HEK293 (cell line): Measurements from ENCODE around the gene RBP2.

ENCODE experiments used
- CTCF ChIA-PET: fragments of 350-600 bp; formaldehyde crosslinking; extraction: SDS; loops from one replicate; lab custom pipeline; 2021; ENCODE audit warnings: antibody characterized with exemption; lab: Yijun Ruan, JAX
- POLR2A ChIA-PET: fragments of 300-600 bp; formaldehyde crosslinking; extraction: SDS; loops from one replicate; lab custom pipeline; 2020; ENCODE audit warnings: antibody characterized with exemption, inconsistent platforms; lab: Yijun Ruan, JAX
- H3K27ac ChIP-seq: fragments of 200-500 bp; sonication (Bioruptor generic); 2 replicates; pipeline ENCODE4 v1.5.1; 2014; ENCODE audit warnings: low read depth, low read length, control low read depth, inconsistent platforms; ENCODE audit errors: extremely low read depth
- H3K36me3 ChIP-seq, 2 experiments: fragments of 200-500 bp in 1 of 2; sonication (Bioruptor generic) in 1 of 2; 1 replicate in 1 of 2; 2 replicates in 1 of 2; pipeline ENCODE4 v1.5.1; 2014 to 2017; ENCODE audit warnings: inconsistent platforms in 2 of 2, low read length in 2 of 2; ENCODE audit not compliant: control insufficient read depth in 2 of 2, insufficient read depth in 1 of 2
- H3K4me1 ChIP-seq: fragments of 200-500 bp; sonication (Bioruptor generic); 2 replicates; pipeline ENCODE4 v1.5.1; 2014; ENCODE audit warnings: mild to moderate bottlenecking, low read length, inconsistent platforms; ENCODE audit not compliant: control insufficient read depth, insufficient read depth
- H3K4me3 ChIP-seq: 2 replicates; pipeline ENCODE4 v1.5.1; 2011; ENCODE audit warnings: low read depth, mild to moderate bottlenecking, control low read depth, low read length, moderate library complexity
- H3K9me3 ChIP-seq: fragments of 200-500 bp; sonication (Bioruptor generic); 2 replicates; pipeline ENCODE4 v1.5.1; 2014; ENCODE audit warnings: low read depth, low read length, inconsistent platforms; ENCODE audit not compliant: control insufficient read depth, insufficient read depth
- GLI2 ChIP-seq: fragments of 450-650 bp; formaldehyde crosslinking; IDR thresholded peaks from 2 replicates; pipeline ENCODE4; 2017; ENCODE audit warnings: missing biosample characterization, missing genetic modification characterization, low read depth, borderline replicate concordance
- HOXD13 ChIP-seq: sonication (generic); formaldehyde crosslinking; IDR thresholded peaks from 2 replicates; pipeline ENCODE4 v1.8.0; 2022; ENCODE audit warnings: missing genetic modification reagents, borderline replicate concordance
- KLF17 ChIP-seq: fragments of 450-650 bp; formaldehyde crosslinking; IDR thresholded peaks from 2 replicates; pipeline ENCODE4 v1.5.1; 2016; ENCODE audit warnings: missing biosample characterization, missing genetic modification characterization
- RBAK ChIP-seq: fragments of 450-650 bp; formaldehyde crosslinking; IDR thresholded peaks from 2 replicates; pipeline ENCODE4 v1.5.1; 2016; ENCODE audit warnings: missing biosample characterization, missing genetic modification characterization
- ZIC2 ChIP-seq: fragments of 450-650 bp; formaldehyde crosslinking; IDR thresholded peaks from 2 replicates; pipeline ENCODE4 v1.5.1; 2016; ENCODE audit warnings: missing biosample characterization, missing genetic modification characterization
- ZNF221 ChIP-seq: fragments of 450-650 bp; formaldehyde crosslinking; IDR thresholded peaks from 2 replicates; pipeline ENCODE4 v1.5.1; 2017; ENCODE audit warnings: missing biosample characterization, missing genetic modification characterization, borderline replicate concordance
- ZNF302 ChIP-seq: fragments of 450-650 bp; formaldehyde crosslinking; IDR thresholded peaks from 2 replicates; pipeline ENCODE4 v1.5.1; 2016; ENCODE audit warnings: missing biosample characterization, missing genetic modification characterization, low read depth
- ZNF423 ChIP-seq: fragments of 450-650 bp; formaldehyde crosslinking; IDR thresholded peaks from 2 replicates; pipeline ENCODE4 v1.5.1; 2016; ENCODE audit warnings: missing biosample characterization, missing genetic modification characterization
- ZNF610 ChIP-seq: fragments of 450-650 bp; formaldehyde crosslinking; IDR thresholded peaks from 2 replicates; pipeline ENCODE4 v1.5.1; 2016; ENCODE audit warnings: missing biosample characterization, missing genetic modification characterization, borderline replicate concordance
- ZNF747 ChIP-seq: fragments of 450-650 bp; formaldehyde crosslinking; IDR thresholded peaks from 2 replicates; pipeline ENCODE4 v1.5.1; 2016; ENCODE audit warnings: missing biosample characterization, missing genetic modification characterization
- ZNF791 ChIP-seq: fragments of 450-650 bp; formaldehyde crosslinking; IDR thresholded peaks from 2 replicates; pipeline ENCODE4 v1.5.1; 2016; ENCODE audit warnings: missing biosample characterization, missing genetic modification characterization
- ZXDB ChIP-seq: fragments of 450-650 bp; formaldehyde crosslinking; IDR thresholded peaks from 2 replicates; pipeline ENCODE4 v1.5.1; 2016; ENCODE audit warnings: missing biosample characterization, missing genetic modification characterization
- TF ChIP-seq, protein P1 (sequence below): fragments of 450-650 bp; formaldehyde crosslinking; IDR thresholded peaks from 2 replicates; pipeline ENCODE4 v1.5.1; 2016; ENCODE audit warnings: missing biosample characterization, missing genetic modification characterization

The RBP2 gene

GRCh38 chr3:139493826-139494385 is 17.6 kb upstream of the RBP2 start:
- Histone ChIP-seq H3K4me1 (no peaks in the 10 kb centered on the region), H3K27ac (no peak overlapping the region), H3K9me3 (no peaks in the 10 kb centered on the region), H3K36me3 (no peaks in the 10 kb centered on the region), H3K4me3 (no peak overlapping the region)
- TF ChIP-seq RBAK (tag by site-specific recombination) (no peak), ZNF791 (tag by site-specific recombination) (no peak), HOXD13 (CRISPR knock-in tag) (no peak), ZNF221 (tag by site-specific recombination) (no peak), ZNF610 (tag by site-specific recombination) (no peak), ZNF423 (no peak), ZIC2 (tag by site-specific recombination) (no peak), ZXDB (no peak)
- TF ChIP-seq, protein P1, sequence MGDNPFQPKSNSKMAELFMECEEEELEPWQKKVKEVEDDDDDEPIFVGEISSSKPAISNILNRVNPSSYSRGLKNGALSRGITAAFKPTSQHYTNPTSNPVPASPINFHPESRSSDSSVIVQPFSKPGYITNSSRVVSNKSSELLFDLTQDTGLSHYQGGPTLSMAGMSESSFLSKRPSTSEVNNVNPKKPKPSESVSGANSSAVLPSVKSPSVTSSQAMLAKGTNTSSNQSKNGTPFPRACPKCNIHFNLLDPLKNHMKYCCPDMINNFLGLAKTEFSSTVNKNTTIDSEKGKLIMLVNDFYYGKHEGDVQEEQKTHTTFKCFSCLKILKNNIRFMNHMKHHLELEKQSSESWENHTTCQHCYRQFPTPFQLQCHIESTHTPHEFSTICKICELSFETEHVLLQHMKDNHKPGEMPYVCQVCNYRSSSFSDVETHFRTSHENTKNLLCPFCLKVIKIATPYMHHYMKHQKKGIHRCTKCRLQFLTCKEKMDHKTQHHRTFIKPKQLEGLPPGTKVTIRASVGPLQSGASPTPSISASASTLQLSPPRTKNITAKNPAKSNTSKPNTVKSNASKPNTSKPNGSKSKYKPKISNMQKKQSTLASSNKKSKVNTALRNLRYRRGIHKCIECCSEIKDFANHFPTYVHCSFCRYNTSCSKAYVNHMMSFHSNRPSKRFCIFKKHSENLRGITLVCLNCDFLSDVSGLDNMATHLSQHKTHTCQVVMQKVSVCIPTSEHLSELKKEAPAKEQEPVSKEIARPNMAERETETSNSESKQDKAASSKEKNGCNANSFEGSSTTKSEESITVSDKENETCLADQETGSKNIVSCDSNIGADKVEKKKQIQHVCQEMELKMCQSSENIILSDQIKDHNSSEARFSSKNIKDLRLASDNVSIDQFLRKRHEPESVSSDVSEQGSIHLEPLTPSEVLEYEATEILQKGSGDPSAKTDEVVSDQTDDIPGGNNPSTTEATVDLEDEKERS (tag by site-specific recombination) = no peak
- ChIA-PET CTCF (no interaction called here), POLR2A (no interaction called here)

GRCh38 chr3:139491966-139492365 is 15.7 kb upstream of the RBP2 start:
- no peak for TF ChIP-seq GLI2 (tag by site-specific recombination)
- 0 out of 2 replicates have a peak, but pooled peaks have one; percentile 23 for TF ChIP-seq ZIC2 (tag by site-specific recombination)
- Histone ChIP-seq H3K4me3 (no peak overlapping the region), H3K9me3 (no peaks in the 10 kb centered on the region), H3K36me3 (no peaks in the 10 kb centered on the region), H3K4me1 (no peaks in the 10 kb centered on the region), H3K27ac (no peak overlapping the region)
- ChIA-PET CTCF (no interaction called here), POLR2A (no interaction called here)

GRCh38 chr3:139491027-139491700 is 14.8 kb upstream of the RBP2 start:
- H3K27ac ChIP-seq = no peak overlapping the region

GRCh38 chr3:139482206-139482605 is 5.9 kb upstream of the RBP2 start:
- no peaks in the 10 kb centered on the region for H3K36me3 ChIP-seq
- no peaks in the 10 kb centered on the region for H3K4me1 ChIP-seq
- TF ChIP-seq ZNF747 (no peak), ZNF302 (tag by site-specific recombination) (no peak)
- no peaks in the 10 kb centered on the region for H3K9me3 ChIP-seq
- ChIA-PET CTCF (no interaction called here), POLR2A (no interaction called here)
- H3K4me3 ChIP-seq = no peak overlapping the region
- no peak overlapping the region for H3K27ac ChIP-seq

More at GRCh38 chr3:139491027-139491700, 14.8 kb upstream of the RBP2 start:
- POLR2A ChIA-PET = no interaction called here
- Histone ChIP-seq H3K36me3 (no peaks in the 10 kb centered on the region), H3K9me3 (no peaks in the 10 kb centered on the region), H3K4me1 (no peaks in the 10 kb centered on the region), H3K4me3 (no peak overlapping the region)
- TF ChIP-seq KLF17 (tag by site-specific recombination) = no peak
- TF ChIP-seq, all 188 proteins: peak for 0
- CTCF ChIA-PET = no interaction called here
